ENCODE data around the gene MRPL3. TPM values are rescaled to one million over a fixed set of nuclear protein-coding genes. Genes with fewer than 3 reads are reported as not detected.

MRPL3 gene
- polyA plus RNA-seq, 1 of the 3 experiments (the other 2 are of a cell fraction), result 73.7 TPM

DNA sequence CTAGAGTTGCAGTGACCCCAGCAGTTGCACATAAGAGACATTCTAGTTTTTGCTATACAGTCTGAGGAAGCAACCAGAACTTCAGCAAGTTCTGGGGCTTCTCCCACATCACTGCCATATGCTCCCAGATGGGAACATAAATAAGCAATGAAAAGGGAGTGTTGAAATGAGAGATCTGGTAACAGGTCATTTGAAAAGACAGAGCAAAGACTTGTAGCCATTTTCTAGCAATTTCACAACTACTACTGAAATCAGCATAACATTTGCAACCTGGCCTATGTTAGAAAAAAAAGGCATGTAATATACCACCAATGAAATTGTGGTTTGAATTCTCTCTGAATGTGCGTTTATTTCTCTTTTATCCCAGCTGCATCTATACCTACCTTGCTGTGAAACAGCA lies 63.7 kb downstream of the MRPL3 start (continued):
- no peak for TF ChIP-seq RFX5 (IDR thresholded peaks at IDR 0.05; ENCODE audit: low read length)
- no peak for TF ChIP-seq YY1 (IDR thresholded peaks at IDR 0.05; ENCODE audit: low read depth)

DNA sequence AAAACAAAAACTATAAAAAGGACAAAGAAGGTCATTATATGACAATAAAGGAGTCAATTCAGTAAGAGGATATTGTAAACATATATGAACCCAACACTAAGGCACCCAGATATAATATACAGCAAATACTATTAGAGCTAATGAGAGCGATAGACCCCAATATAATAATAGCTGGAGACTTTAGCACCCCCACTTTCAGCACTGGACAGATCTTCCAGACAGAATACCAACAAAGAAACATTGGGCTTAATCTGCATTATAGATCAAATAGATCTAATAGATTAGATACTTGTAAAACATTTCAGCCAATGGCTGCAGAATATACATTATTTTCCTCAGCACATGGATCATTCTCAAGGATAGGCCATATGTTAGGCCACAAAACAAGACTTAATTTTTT lies 67.8 kb downstream of the MRPL3 start:
- 89% methylated on average over 1 of the region's 1 CpG for WGBS (ENCODE audit: low lambda C conversion rate)
- Histone ChIP-seq H3K9me2 (no peaks in the 10 kb centered on the region), H3K4me1 (ENCODE audit: control insufficient read depth in 1 of 2, insufficient read depth in 2 of 2, low read depth in 1 of 2, low read length in 1 of 2) (no peaks in the 10 kb centered on the region), H4K20me1 (ENCODE audit: insufficient read depth) (no peaks in the 10 kb centered on the region), H2AFZ (ENCODE audit: low read depth) (no peak overlapping the region), H3K27ac (ENCODE audit: low read depth in 2 of 2, low read length in 1 of 2) (no peak overlapping the region), H3K4me2 (no peak overlapping the region), H3K27me3 (ENCODE audit: insufficient read depth) (no peaks in the 10 kb centered on the region), H3K79me2 (ENCODE audit: insufficient read depth) (no peaks in the 10 kb centered on the region), H3K9me3 (no peaks in the 10 kb centered on the region), H3K4me3 (ENCODE audit: low read depth in 2 of 2, low read length in 1 of 2) (no peak overlapping the region), H3K9ac (no peak overlapping the region), H3K36me3 (replicated peaks in 1 of 2; ENCODE audit: control insufficient read depth in 1 of 2, insufficient read depth in 2 of 2, low read length in 1 of 2) (no peaks in the 10 kb centered on the region), H3F3A (replicated peaks; ENCODE audit: insufficient read depth) (no peaks in the 10 kb centered on the region)
- DNase-seq, result no peak
- TF ChIP-seq RCOR1 (IDR thresholded peaks at IDR 0.05; ENCODE audit: low read length) (no peak), GABPA (IDR thresholded peaks at IDR 0.05; ENCODE audit: low read depth) (no peak), GATA2 (CRISPR knock-in tag; IDR thresholded peaks at IDR 0.05) (no peak), MEF2A (IDR thresholded peaks at IDR 0.05; ENCODE audit: borderline replicate concordance, low read depth) (no peak), TAF1 (IDR thresholded peaks at IDR 0.05; ENCODE audit: borderline replicate concordance, low read depth, low read length) (no peak), POLR2AphosphoS5 (IDR thresholded peaks at IDR 0.05; ENCODE audit: low read depth, low read length) (no peak)
- TF ChIP-seq, protein P1, sequence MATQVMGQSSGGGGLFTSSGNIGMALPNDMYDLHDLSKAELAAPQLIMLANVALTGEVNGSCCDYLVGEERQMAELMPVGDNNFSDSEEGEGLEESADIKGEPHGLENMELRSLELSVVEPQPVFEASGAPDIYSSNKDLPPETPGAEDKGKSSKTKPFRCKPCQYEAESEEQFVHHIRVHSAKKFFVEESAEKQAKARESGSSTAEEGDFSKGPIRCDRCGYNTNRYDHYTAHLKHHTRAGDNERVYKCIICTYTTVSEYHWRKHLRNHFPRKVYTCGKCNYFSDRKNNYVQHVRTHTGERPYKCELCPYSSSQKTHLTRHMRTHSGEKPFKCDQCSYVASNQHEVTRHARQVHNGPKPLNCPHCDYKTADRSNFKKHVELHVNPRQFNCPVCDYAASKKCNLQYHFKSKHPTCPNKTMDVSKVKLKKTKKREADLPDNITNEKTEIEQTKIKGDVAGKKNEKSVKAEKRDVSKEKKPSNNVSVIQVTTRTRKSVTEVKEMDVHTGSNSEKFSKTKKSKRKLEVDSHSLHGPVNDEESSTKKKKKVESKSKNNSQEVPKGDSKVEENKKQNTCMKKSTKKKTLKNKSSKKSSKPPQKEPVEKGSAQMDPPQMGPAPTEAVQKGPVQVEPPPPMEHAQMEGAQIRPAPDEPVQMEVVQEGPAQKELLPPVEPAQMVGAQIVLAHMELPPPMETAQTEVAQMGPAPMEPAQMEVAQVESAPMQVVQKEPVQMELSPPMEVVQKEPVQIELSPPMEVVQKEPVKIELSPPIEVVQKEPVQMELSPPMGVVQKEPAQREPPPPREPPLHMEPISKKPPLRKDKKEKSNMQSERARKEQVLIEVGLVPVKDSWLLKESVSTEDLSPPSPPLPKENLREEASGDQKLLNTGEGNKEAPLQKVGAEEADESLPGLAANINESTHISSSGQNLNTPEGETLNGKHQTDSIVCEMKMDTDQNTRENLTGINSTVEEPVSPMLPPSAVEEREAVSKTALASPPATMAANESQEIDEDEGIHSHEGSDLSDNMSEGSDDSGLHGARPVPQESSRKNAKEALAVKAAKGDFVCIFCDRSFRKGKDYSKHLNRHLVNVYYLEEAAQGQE (IDR thresholded peaks at IDR 0.05; ENCODE audit: low read depth, low read length), result peak; percentile 65; the same call in 1 of the 2 replicates
- POLR2A ChIA-PET, result no interaction called here
- CTCF ChIA-PET, result no interaction called here

DNA sequence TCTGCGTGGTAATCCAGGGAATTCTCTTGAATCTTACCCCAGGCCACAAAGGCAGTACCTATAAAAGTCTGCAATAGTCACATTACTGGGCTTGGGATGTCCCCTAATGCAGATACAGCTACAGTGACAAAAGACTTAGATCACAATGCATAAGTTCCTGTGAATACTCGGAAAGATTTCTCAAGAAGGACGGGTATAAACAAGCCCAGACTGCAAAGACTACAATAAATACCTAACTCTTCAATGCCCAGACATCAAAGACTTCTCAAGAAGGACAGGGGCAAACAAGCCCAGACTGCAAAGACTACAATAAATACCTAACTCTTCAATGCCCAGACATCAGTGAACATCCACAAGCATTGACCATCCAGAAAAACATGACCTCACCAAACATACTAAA lies 70.3 kb downstream of the MRPL3 start:
- Histone ChIP-seq H3K9me2 (no peaks in the 10 kb centered on the region), H4K20me1 (ENCODE audit: insufficient read depth) (no peaks in the 10 kb centered on the region), H3K27me3 (ENCODE audit: insufficient read depth) (no peaks in the 10 kb centered on the region), H3K9ac (no peak overlapping the region), H3K4me3 (ENCODE audit: low read depth in 2 of 2, low read length in 1 of 2) (no peak overlapping the region), H3K4me2 (no peak overlapping the region), H3K36me3 (replicated peaks in 1 of 2; ENCODE audit: control insufficient read depth in 1 of 2, insufficient read depth in 2 of 2, low read length in 1 of 2) (no peaks in the 10 kb centered on the region), H3K9me3 (no peaks in the 10 kb centered on the region), H3K27ac (ENCODE audit: low read depth in 2 of 2, low read length in 1 of 2) (no peak overlapping the region), H2AFZ (ENCODE audit: low read depth) (no peak overlapping the region), H3F3A (replicated peaks; ENCODE audit: insufficient read depth) (no peaks in the 10 kb centered on the region), H3K4me1 (ENCODE audit: control insufficient read depth in 1 of 2, insufficient read depth in 2 of 2, low read depth in 1 of 2, low read length in 1 of 2) (no peaks in the 10 kb centered on the region), H3K79me2 (ENCODE audit: insufficient read depth) (no peaks in the 10 kb centered on the region)
- 40% methylated on average over 3 of the region's 3 CpGs for WGBS (ENCODE audit: low lambda C conversion rate)
- POLR2A ChIA-PET, result no interaction called here
- CTCF ChIA-PET, result no interaction called here
- DNase-seq, result no peak
- no peak for TF ChIP-seq ELF1 (IDR thresholded peaks at IDR 0.05)
- no peak for TF ChIP-seq NRF1 (IDR thresholded peaks at IDR 0.05; ENCODE audit: low read depth, low read length)
- no peak for TF ChIP-seq TAF1 (IDR thresholded peaks at IDR 0.05; ENCODE audit: borderline replicate concordance, low read depth, low read length)
- TF ChIP-seq NFIC (IDR thresholded peaks at IDR 0.05; ENCODE audit: borderline replicate concordance), result no peak
- TF ChIP-seq GATA2 (CRISPR knock-in tag; IDR thresholded peaks at IDR 0.05), result no peak
- no peak for TF ChIP-seq YY1 (IDR thresholded peaks at IDR 0.05; ENCODE audit: low read depth)
- TF ChIP-seq RAD21 (IDR thresholded peaks at IDR 0.05; ENCODE audit: low read length), result no peak
- TF ChIP-seq, protein P1 (IDR thresholded peaks at IDR 0.05; ENCODE audit: low read depth, low read length), result no peak
- TF ChIP-seq, protein P2, sequence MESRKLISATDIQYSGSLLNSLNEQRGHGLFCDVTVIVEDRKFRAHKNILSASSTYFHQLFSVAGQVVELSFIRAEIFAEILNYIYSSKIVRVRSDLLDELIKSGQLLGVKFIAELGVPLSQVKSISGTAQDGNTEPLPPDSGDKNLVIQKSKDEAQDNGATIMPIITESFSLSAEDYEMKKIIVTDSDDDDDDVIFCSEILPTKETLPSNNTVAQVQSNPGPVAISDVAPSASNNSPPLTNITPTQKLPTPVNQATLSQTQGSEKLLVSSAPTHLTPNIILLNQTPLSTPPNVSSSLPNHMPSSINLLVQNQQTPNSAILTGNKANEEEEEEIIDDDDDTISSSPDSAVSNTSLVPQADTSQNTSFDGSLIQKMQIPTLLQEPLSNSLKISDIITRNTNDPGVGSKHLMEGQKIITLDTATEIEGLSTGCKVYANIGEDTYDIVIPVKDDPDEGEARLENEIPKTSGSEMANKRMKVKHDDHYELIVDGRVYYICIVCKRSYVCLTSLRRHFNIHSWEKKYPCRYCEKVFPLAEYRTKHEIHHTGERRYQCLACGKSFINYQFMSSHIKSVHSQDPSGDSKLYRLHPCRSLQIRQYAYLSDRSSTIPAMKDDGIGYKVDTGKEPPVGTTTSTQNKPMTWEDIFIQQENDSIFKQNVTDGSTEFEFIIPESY (IDR thresholded peaks at IDR 0.05; ENCODE audit: borderline replicate concordance, low read depth), result no peak
- TF ChIP-seq SMC3 (IDR thresholded peaks at IDR 0.05; ENCODE audit: low read depth, low read length), result no peak
- TF ChIP-seq SIN3A (IDR thresholded peaks at IDR 0.05; ENCODE audit: borderline replicate concordance, low read depth, low read length), result no peak
